ENCODE measurements around the gene TKTL1. TPM values are rescaled to one million over a fixed set of nuclear protein-coding genes. Genes with fewer than 3 reads are reported as not detected.

The TKTL1 gene
- total and polyA plus RNA-seq, 2 of the 8 experiments (the other 6 are each of a cell fraction or from before 2014, with no cell fraction given): 0.05 TPM; not detected in 1

- TF ChIP-seq RAD21 (IDR thresholded peaks at IDR 0.05 in 1 of 2, conservative IDR thresholded peaks at IDR 0.05 in 1 of 2; ENCODE audit: low read depth in 2 of 2, low read length in 2 of 2) (no peak), FOSL1 (IDR thresholded peaks at IDR 0.05; ENCODE audit: insufficient read depth, low read depth, low read length) (no peak), HDAC2 (IDR thresholded peaks at IDR 0.05; ENCODE audit: borderline replicate concordance in 1 of 2, low read depth in 2 of 2, low read length in 2 of 2) (no peak), EP300 (IDR thresholded peaks at IDR 0.05; ENCODE audit: borderline replicate concordance in 1 of 2, low read depth in 2 of 2, low read length in 2 of 2) (no peak)
These were observed 7.9 kb downstream of the TKTL1 start (continued) for GRCh38 chrX:154303476-154303875.
